Upper lobe of left lung (tissue), 6 donors: ENCODE results near the gene ZDHHC11B. TPM values are rescaled to one million over a fixed set of nuclear protein-coding genes. Genes with fewer than 3 reads are reported as not detected.
"Not testable (repeated sequence)": the region's sequence is repeated elsewhere in the genome, so short reads cannot be mapped to it uniquely, and the experiment has no call there.

Experiments used
- ATAC-seq, 2 donors: fragments of 200-7000 bp; cut with Tn5 transposase; one replicate each; pipeline ENCODE4 v1.9.1; 2022; ENCODE audit warnings: mild to moderate bottlenecking in 2 of 2, moderate library complexity in 2 of 2; ENCODE audit not compliant: low FRiP score in 2 of 2
- DNase-seq, 2 donors: peaks; one replicate each; pipeline ENCODE4 v3.0.0-alpha.2; 2019 to 2020
- H3K27ac ChIP-seq, 4 donors: fragments of 200-600 bp; sonication (generic); one replicate each; pipeline ENCODE4 v1.5.1; 2016 to 2019
- H3K27me3 ChIP-seq, 4 donors: fragments of 200-600 bp; sonication (generic); one replicate each; pipeline ENCODE4 v1.5.1; 2017 to 2019
- H3K36me3 ChIP-seq, 4 donors: fragments of 200-600 bp; sonication (generic); one replicate each; pipeline ENCODE4 v1.5.1; 2016 to 2019
- H3K4me1 ChIP-seq, 4 donors: fragments of 200-600 bp; sonication (generic); one replicate each; pipeline ENCODE4 v1.5.1; 2018 to 2019
- H3K4me3 ChIP-seq, 4 donors: fragments of 200-600 bp; sonication (generic); one replicate each; pipeline ENCODE4 v1.5.1; 2017 to 2019; ENCODE audit warnings: mild to moderate bottlenecking in 2 of 4, moderate library complexity in 1 of 4
- H3K9me3 ChIP-seq, 4 donors: fragments of 200-600 bp; sonication (generic); one replicate each; pipeline ENCODE4 v1.5.1; 2018 to 2019
- EP300 ChIP-seq, 4 donors: sonication (generic); formaldehyde crosslinking; IDR thresholded peaks; one replicate each; pipeline ENCODE4 v1.5.1; 2017; ENCODE audit warnings: antibody characterized with exemption in 4 of 4, control low read depth in 2 of 4
- POLR2A ChIP-seq, 4 donors: fragments of 450-650 bp; IDR thresholded peaks; one replicate each; pipeline ENCODE4 v1.5.1; 2016 to 2017; ENCODE audit warnings: antibody characterized with exemption in 4 of 4, mild to moderate bottlenecking in 2 of 4
- POLR2AphosphoS5 ChIP-seq, 2 donors: sonication (generic); formaldehyde crosslinking; IDR thresholded peaks; one replicate each; pipeline ENCODE4 v1.5.1; 2017; ENCODE audit warnings: antibody characterized with exemption in 2 of 2
- WGBS, 2 donors: methylation state at CpG; one replicate each; pipeline ENCODE4 v1.1.5; 2017 to 2018; 5-methylcytosine and 5-hydroxymethylcytosine counted together
- total RNA-seq, 6 donors: library from RNA; depleted of rRNA in 4 of 6; stranded (reverse); fragments of >200 nt in 4 of 6; gene quantifications; one replicate each; pipeline versions ENCODE4 v1.1.0 to v1.2.1, GENCODE V29; 2016 to 2021
- TF ChIP-seq, protein P1 (sequence below), 6 experiments: fragments of 450-650 bp in 4 of 6; fragments of 200-600 bp in 2 of 6; sonication (generic) in 2 of 6; IDR thresholded peaks; one replicate each; pipeline ENCODE4 v1.5.1; 2016 to 2019; ENCODE audit warnings: antibody characterized with exemption in 6 of 6
- donor health status: DM: no; HTN: no; CAD: no; lungs with moderate emphysema.
- donor health status: DM: no; HTN: yes; CAD: no; lungs with severe emphysema.

Gene ZDHHC11B
- total RNA-seq, 6 donors from 2014 or later: 7.4 to 40.8 (median 13.1) TPM

DNA sequence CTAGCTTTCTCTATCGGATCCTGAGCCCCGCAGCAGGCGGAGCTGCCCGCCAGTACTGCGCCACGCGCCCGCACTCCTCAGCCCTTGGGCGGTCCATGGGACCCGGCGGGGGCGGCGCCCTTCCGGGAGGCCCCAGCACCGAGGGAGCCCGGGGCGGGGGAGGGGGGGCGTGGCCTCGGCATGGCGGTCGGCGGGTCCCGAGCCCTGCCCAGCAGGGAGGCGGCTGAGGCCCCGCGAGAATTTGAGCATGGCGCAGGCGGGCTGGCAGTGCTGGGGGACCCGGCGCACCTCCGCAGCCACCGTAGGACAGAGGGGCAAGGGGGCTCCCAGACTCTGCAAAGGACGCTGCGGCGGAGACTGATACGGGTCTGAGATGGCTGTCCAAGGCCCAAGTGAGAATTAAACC lies 6.8 kb downstream of the ZDHHC11B start:
- Histone ChIP-seq H3K27me3 (no peaks in the 10 kb centered on the region), H3K4me1 (no peaks in the 10 kb centered on the region), H3K27ac (no peak overlapping the region), H3K4me3 (no peak overlapping the region), H3K36me3 (no peaks in the 10 kb centered on the region), H3K9me3 (no peaks in the 10 kb centered on the region)
- ATAC-seq: no peak
- peak; percentile 22 to 86 for DNase-seq
- TF ChIP-seq EP300 (IDR thresholded peaks at IDR 0.05) (no peak), POLR2A (IDR thresholded peaks at IDR 0.05) (no peak), POLR2AphosphoS5 (IDR thresholded peaks at IDR 0.05) (no peak)
- TF ChIP-seq, protein P1, sequence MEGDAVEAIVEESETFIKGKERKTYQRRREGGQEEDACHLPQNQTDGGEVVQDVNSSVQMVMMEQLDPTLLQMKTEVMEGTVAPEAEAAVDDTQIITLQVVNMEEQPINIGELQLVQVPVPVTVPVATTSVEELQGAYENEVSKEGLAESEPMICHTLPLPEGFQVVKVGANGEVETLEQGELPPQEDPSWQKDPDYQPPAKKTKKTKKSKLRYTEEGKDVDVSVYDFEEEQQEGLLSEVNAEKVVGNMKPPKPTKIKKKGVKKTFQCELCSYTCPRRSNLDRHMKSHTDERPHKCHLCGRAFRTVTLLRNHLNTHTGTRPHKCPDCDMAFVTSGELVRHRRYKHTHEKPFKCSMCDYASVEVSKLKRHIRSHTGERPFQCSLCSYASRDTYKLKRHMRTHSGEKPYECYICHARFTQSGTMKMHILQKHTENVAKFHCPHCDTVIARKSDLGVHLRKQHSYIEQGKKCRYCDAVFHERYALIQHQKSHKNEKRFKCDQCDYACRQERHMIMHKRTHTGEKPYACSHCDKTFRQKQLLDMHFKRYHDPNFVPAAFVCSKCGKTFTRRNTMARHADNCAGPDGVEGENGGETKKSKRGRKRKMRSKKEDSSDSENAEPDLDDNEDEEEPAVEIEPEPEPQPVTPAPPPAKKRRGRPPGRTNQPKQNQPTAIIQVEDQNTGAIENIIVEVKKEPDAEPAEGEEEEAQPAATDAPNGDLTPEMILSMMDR (IDR thresholded peaks at IDR 0.05): no peak
- WGBS, 2 donors: 80 to 93% methylated on average over 7 to 36 of the region's 36 CpGs

DNA sequence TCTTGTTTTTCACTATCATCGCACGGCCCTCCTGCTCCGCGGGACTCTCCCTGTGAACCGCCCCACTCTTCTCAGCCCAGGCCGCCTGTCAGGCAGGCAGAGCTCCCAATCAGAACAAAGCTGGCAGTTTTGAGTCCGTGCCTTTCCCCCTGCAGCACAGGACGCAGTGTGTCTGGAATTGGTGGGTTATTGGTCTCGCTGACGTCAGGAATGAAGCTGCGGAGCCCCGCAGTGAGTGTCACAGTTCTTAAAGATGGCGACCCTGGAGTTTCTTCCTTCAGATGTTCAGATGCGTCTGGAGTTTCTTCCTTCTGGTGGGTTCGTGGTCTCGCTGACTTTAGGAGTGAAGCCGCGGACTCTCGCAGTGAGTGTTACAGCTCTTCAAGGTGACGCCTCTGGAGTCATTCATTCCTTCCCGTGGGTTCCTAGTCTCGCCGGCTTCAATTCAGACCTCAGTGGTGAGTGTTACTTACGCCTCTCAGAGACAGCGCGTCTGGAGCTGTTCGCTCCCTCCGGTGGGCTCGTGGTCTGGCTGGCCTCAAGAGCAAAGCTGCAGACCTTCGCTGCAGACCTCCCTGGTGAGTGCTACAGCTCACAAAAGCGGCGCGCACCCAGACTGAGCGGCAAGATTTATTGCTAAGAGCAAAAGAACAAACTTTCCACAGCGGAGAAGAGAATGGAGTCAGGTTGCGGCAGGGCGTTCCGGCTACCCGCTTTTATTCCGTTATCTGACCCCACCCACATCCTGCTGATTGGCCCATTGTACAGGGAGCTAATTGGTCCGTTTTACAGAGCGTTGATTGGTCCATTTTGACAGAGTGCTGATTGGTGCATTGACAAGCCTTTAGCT lies 7.4 kb downstream of the ZDHHC11B start:
- TF ChIP-seq EP300 (IDR thresholded peaks at IDR 0.05) (no peak), POLR2AphosphoS5 (IDR thresholded peaks at IDR 0.05) (no peak), POLR2A (IDR thresholded peaks at IDR 0.05) (no peak)
- TF ChIP-seq, protein P1 (IDR thresholded peaks at IDR 0.05): no peak
- no peak overlapping the region for H3K4me3 ChIP-seq
- no peaks in the 10 kb centered on the region for H3K9me3 ChIP-seq
- 85% methylated on average over 42 of the region's 42 CpGs for WGBS, 2 donors
- DNase-seq (peak; percentile 25 to 34), ATAC-seq (no peak)
- no peaks in the 10 kb centered on the region for H3K36me3 ChIP-seq
- no peaks in the 10 kb centered on the region for H3K4me1 ChIP-seq
- H3K27me3 ChIP-seq: no peaks in the 10 kb centered on the region
- no peak overlapping the region for H3K27ac ChIP-seq

DNA sequence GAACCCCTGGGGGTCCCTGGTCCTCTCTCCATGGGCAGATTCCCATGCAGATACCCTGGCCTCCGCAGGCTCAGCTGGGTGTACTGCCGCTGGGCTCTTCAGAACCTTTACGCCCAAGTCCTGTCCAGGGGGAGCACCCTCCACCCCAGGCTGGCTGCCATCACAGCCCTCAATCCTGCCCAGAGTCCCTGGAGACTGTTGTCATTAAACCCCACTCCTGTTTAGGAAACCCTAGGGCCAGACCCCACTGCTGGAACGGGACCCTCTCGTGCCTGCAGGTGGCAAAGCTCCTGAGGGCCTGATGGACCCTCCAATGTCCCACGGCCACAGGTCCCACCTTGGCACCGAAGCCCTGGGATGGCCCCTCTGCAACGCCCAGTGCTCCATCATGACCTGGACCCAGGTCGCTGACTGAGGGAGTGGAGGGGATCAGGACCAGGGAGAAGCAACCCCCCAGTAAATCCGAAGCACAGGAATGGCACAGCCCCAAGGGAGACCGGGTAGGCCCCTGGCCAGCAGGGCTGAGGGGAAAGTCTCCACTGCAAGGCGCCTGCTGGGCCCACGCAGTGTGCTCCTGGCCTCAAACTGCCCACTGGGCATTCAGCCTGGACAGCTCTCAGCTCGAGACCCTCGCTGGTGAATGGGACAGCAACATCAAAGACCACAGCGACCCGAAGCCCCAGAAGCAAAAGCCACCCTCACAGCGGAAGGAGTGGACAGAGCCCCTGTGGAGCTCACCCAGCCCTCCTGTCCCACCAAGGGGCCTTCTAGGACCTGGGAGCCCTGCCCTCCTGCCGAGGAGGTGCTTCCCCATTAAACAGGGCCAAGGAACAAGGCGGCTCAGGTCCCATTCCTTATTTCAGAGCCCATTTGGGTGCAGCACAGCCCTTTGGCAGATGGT lies 8.3 kb downstream of the ZDHHC11B start:
- DNase-seq: peak; percentile 22 to 60
- Histone ChIP-seq H3K9me3 (no peaks in the 10 kb centered on the region), H3K36me3 (no peaks in the 10 kb centered on the region), H3K27me3 (no peaks in the 10 kb centered on the region), H3K27ac (no peak overlapping the region), H3K4me1 (no peaks in the 10 kb centered on the region), H3K4me3 (no peak overlapping the region)
- 89 to 97% methylated on average over 13 to 20 of the region's 20 CpGs for WGBS, 2 donors
- ATAC-seq: no peak
- TF ChIP-seq POLR2AphosphoS5 (IDR thresholded peaks at IDR 0.05) (no peak), POLR2A (IDR thresholded peaks at IDR 0.05) (no peak), EP300 (IDR thresholded peaks at IDR 0.05) (no peak)
- TF ChIP-seq, protein P1 (IDR thresholded peaks at IDR 0.05): no peak

DNA sequence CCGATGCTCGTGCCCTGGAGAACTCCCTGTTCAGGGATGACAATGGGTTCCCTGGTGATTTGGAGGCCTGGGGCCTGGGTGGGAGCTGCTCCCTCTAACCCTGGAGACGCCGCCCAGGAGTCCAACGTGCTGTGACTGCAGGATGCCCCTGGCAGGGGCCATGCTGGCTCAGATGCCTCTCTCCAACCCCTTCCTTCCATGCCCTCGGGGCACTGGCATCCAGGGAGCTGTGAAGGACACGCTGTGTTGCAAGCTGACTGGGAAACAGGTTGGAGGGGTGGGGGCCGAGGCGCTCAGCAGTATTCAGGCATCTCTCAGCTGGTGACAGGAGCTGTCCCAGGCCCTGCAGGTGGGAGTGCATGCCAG lies 9.0 kb downstream of the ZDHHC11B start:
- not testable (repeated sequence) for H3K27me3 ChIP-seq, H3K36me3 ChIP-seq, H3K27ac ChIP-seq, ATAC-seq, H3K9me3 ChIP-seq, H3K4me3 ChIP-seq, H3K4me1 ChIP-seq
- 85 to 100% methylated on average over 2 to 9 of the region's 9 CpGs for WGBS, 2 donors
- DNase-seq: peak; percentile 21 to 42

DNA sequence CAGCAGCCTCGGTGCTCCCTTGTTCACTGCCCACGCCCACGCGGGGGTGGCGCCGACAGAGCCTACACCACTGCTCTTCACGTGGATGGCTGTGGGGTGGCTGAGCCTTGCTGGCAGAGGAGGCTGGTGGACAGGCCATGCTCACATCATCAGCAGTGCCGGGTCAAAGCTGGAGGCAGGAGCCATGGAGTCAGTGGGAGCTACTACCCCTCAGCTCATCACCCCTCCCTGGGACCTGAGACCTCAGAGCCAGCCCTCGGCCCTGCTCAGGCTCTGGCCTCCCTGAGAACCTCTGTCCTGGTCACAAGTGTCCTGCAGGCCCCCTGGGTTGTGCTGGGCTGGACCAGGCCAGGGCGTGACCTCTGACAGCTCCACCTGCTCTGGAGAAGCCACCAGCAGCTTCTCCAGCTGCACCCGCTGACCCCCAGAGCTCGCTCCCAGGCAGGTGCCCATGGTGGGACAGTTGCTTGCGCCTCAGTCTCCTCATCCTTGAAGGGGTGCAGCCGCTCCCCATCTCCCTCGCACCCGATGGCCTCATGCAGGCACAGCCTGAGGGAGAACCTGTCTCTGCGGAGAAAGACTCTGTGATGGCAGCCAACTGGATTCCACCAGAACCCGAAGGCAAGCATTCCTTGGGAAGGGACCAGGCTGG lies 9.5 kb downstream of the ZDHHC11B start:
- not testable (repeated sequence) for H3K4me3 ChIP-seq, H3K9me3 ChIP-seq, H3K4me1 ChIP-seq, H3K27me3 ChIP-seq, H3K36me3 ChIP-seq, ATAC-seq, H3K27ac ChIP-seq
- WGBS, 2 donors: 78 to 91% methylated on average over 5 to 18 of the region's 18 CpGs
- DNase-seq: peak; percentile 23 to 70

DNA sequence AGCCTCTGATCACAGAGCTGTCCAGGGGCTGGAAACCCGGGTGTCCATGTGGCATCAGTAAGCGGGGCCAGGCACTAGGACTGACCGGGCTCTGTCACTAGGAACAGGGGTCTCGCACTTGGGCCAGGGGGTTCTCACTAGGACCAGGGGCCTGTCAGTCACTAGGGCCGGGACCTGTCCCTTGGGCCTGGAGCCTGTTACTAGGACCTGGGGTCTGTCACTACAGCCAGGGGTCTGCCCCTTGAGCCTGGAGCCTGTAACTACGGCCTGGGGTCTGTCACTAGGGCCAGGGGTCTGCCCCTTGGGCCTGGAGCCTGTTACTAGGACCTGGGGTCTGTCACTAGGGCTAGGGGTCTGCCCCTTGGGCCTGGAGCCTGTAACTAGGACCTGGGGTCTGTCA lies 10.2 kb downstream of the ZDHHC11B start:
- peak; percentile 24 to 39 for DNase-seq

More for the DNA sequence above, 10.2 kb downstream of the ZDHHC11B start:
- not testable (repeated sequence) for H3K9me3 ChIP-seq, H3K27me3 ChIP-seq, H3K27ac ChIP-seq, H3K36me3 ChIP-seq, ATAC-seq, H3K4me3 ChIP-seq, H3K4me1 ChIP-seq
- 87 to 100% methylated on average over 2 to 6 of the region's 6 CpGs for WGBS, 2 donors
